Colonic mucosa (tissue), 4 donors: ENCODE data around the gene DNM3. TPM values are rescaled to one million over a fixed set of nuclear protein-coding genes. Genes with fewer than 3 reads are reported as not detected.

Experiments
- DNase-seq: peaks from one replicate; pipeline ENCODE4 v3.0.0-alpha.2; 2020
- H3K27ac ChIP-seq: fragments of 200-600 bp; one replicate; pipeline ENCODE4 v1.8.0; 2021
- H3K27me3 ChIP-seq: fragments of 200-600 bp; one replicate; pipeline ENCODE4 v1.8.0; 2021
- H3K36me3 ChIP-seq: fragments of 200-600 bp; one replicate; pipeline ENCODE4 v1.8.0; 2021
- H3K4me1 ChIP-seq: fragments of 200-600 bp; one replicate; pipeline ENCODE4 v1.8.0; 2021; ENCODE audit warnings: mild to moderate bottlenecking
- H3K4me3 ChIP-seq: fragments of 200-600 bp; one replicate; pipeline ENCODE4 v1.8.0; 2021
- H3K9ac ChIP-seq, 2 donors: one replicate each; pipeline ENCODE4 v1.7.0; 2013; ENCODE audit warnings: control low read depth in 2 of 2, low read depth in 2 of 2, low read length in 2 of 2
- H3K9me3 ChIP-seq: fragments of 200-600 bp; one replicate; pipeline ENCODE4 v1.8.0; 2021
- intact Hi-C: fragments of 100-400 bp; cut with DNase I; formaldehyde crosslinking; loops from one replicate; pipeline ENCODE4 v1.14.1; 2022
- total RNA-seq, 2 donors: library from RNA; stranded (reverse); fragmentation: NEBNext Ultra II Directional in 1 of 2; extraction: Animal tissue kit (Norgen Biotek cat#: 25700) in 1 of 2; gene quantifications; one replicate each; pipeline ENCODE4 v1.2.1, GENCODE V29; 2021
- TF ChIP-seq, protein P1 (sequence below): fragments of 200-600 bp; IDR thresholded peaks from one replicate; pipeline ENCODE4 v1.8.0; 2022; ENCODE audit warnings: antibody characterized with exemption, mild to moderate bottlenecking
- donor health status: healthy.
- donor health status: DM: no; HTN: no; CAD: no.
- donor health status: DM: no; HTN: no; CAD: no.

The DNM3 gene
- total RNA-seq, 2 donors from 2014 or later, result 1.7 to 2.6 TPM

GRCh38 chr1:172245788-172246187, 404.5 kb downstream of the DNM3 start:
- Histone ChIP-seq H3K4me1 (no peaks in the 10 kb centered on the region), H3K9me3 (no peaks in the 10 kb centered on the region), H3K9ac (no peak overlapping the region), H3K27ac (no peak overlapping the region), H3K36me3 (no peaks in the 10 kb centered on the region), H3K4me3 (no peak overlapping the region), H3K27me3 (no peaks in the 10 kb centered on the region)
- DNase-seq, result no peak
- intact Hi-C loops, result no loop called here
- TF ChIP-seq, protein P1, sequence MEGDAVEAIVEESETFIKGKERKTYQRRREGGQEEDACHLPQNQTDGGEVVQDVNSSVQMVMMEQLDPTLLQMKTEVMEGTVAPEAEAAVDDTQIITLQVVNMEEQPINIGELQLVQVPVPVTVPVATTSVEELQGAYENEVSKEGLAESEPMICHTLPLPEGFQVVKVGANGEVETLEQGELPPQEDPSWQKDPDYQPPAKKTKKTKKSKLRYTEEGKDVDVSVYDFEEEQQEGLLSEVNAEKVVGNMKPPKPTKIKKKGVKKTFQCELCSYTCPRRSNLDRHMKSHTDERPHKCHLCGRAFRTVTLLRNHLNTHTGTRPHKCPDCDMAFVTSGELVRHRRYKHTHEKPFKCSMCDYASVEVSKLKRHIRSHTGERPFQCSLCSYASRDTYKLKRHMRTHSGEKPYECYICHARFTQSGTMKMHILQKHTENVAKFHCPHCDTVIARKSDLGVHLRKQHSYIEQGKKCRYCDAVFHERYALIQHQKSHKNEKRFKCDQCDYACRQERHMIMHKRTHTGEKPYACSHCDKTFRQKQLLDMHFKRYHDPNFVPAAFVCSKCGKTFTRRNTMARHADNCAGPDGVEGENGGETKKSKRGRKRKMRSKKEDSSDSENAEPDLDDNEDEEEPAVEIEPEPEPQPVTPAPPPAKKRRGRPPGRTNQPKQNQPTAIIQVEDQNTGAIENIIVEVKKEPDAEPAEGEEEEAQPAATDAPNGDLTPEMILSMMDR, result no peak

DNA sequence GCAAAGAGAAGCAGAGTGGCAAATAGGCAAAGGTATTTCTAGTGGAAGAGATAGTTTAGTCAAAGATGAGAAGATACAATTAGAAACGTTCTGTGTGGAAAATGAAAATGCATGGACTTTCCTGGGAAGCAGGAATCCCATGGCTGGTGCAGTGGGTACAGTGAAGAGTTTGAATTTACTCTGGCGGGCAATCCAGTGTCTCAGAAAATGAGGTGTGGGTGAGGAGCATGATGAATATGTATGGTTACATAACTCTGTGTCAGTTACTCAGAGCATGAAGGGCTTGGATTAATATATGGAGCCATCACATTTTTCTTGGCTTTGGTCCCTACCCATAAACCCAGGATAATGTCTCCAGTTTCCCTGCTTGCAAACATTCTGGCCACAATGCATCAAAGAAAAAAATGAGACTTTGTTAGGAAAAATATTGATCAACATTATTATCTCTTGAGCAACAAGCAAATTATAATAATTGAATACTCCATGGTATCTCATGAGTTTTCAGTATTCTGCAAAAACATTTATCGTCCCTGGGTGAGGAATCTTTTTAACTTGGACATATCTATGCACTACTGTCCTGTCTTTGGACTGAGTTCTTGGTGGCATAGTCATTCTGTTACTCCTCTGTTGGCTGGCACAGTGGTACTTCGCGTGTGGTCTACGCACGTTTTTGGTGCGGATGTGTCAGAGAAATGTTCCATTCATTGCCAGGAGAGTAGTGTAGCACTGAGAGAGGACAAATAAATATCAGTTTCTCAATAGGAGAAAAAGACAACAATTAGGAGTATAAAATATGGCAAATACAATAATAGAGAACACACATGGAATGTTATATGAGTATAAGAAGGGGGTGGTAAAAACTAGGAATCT, 405.5 kb downstream of the DNM3 start:
- no peaks in the 10 kb centered on the region for H3K9me3 ChIP-seq
- TF ChIP-seq, protein P1, result no peak
- intact Hi-C loops, result no loop called here

GRCh38 chr1:172251486-172251885, 410.2 kb downstream of the DNM3 start:
- intact Hi-C loops, result no loop called here
- H3K27ac ChIP-seq, result no peak overlapping the region

More for the DNA sequence above, 405.5 kb downstream of the DNM3 start:
- H3K9ac ChIP-seq, result no peak overlapping the region
- H3K27ac ChIP-seq, result no peak overlapping the region
- H3K4me3 ChIP-seq, result no peak overlapping the region
- no peaks in the 10 kb centered on the region for H3K4me1 ChIP-seq
- DNase-seq, result no peak
- no peaks in the 10 kb centered on the region for H3K36me3 ChIP-seq
- H3K27me3 ChIP-seq, result no peaks in the 10 kb centered on the region

DNA sequence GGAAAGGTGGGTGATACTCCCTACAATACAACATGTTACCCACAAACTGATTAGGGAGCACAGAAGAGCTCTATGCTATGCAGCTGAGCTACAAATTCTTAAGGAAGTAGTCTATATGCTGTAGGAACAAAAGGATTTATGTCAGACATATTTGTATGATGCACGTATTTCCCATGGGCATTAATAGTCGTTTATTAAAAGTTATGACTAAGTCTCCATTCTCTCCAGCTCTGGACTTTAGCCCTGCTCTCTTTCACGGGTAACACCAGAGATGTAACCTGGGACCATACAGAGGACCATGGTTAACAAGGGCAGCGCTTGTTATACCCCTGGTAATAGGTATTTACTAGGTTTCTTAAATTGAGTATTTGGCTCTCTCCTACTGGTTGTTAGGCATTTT, 411.0 kb downstream of the DNM3 start:
- no peak for DNase-seq
- H3K36me3 ChIP-seq, result no peaks in the 10 kb centered on the region
- no peak overlapping the region for H3K27ac ChIP-seq
- intact Hi-C loops, result no loop called here
- no peaks in the 10 kb centered on the region for H3K9me3 ChIP-seq
- H3K9ac ChIP-seq, result no peak overlapping the region
- no peak overlapping the region for H3K4me3 ChIP-seq
- TF ChIP-seq, protein P1, result no peak
- H3K4me1 ChIP-seq, result no peaks in the 10 kb centered on the region
- no peaks in the 10 kb centered on the region for H3K27me3 ChIP-seq

More at GRCh38 chr1:172251486-172251885, 410.2 kb downstream of the DNM3 start:
- Histone ChIP-seq H3K9me3 (no peaks in the 10 kb centered on the region), H3K4me1 (no peaks in the 10 kb centered on the region), H3K9ac (no peak overlapping the region), H3K4me3 (no peak overlapping the region), H3K36me3 (no peaks in the 10 kb centered on the region), H3K27me3 (no peaks in the 10 kb centered on the region)
- TF ChIP-seq, protein P1, result no peak
- DNase-seq, result no peak

DNA sequence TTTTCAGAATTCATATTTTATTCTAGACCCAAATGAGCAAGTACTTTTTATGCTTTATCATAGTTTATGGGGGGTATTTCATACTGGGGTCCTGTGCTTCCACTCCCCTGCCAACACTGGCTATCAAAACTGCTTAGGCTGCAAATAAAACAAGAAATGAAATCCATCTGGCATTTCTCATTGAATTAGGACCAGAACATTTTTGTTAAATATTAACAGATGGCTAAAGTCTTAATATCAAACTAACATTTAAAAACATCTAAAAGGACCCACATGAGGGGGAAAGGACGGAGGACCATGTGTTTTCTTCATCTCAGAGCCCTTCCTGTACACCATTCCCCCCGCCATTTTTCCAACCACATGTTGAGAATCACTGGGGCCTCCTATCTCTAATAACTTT, 411.7 kb downstream of the DNM3 start:
- intact Hi-C loops, result no loop called here
- no peak overlapping the region for H3K27ac ChIP-seq
- TF ChIP-seq, protein P1, result no peak
- H3K4me3 ChIP-seq, result no peak overlapping the region
- no peaks in the 10 kb centered on the region for H3K9me3 ChIP-seq
- no peak overlapping the region for H3K9ac ChIP-seq
- H3K4me1 ChIP-seq, result no peaks in the 10 kb centered on the region
- no peaks in the 10 kb centered on the region for H3K27me3 ChIP-seq
- no peaks in the 10 kb centered on the region for H3K36me3 ChIP-seq
- no peak for DNase-seq
